GM19043 (cell line): ENCODE data around the gene STK24.

ENCODE experiments used
- ATAC-seq: cut with Tn5 transposase; IDR thresholded peaks from one replicate; pipeline ENCODE4 v1.9.1; 2021; ENCODE audit warnings: low read depth; ENCODE audit not compliant: unreplicated experiment

STK24 gene

DNA sequence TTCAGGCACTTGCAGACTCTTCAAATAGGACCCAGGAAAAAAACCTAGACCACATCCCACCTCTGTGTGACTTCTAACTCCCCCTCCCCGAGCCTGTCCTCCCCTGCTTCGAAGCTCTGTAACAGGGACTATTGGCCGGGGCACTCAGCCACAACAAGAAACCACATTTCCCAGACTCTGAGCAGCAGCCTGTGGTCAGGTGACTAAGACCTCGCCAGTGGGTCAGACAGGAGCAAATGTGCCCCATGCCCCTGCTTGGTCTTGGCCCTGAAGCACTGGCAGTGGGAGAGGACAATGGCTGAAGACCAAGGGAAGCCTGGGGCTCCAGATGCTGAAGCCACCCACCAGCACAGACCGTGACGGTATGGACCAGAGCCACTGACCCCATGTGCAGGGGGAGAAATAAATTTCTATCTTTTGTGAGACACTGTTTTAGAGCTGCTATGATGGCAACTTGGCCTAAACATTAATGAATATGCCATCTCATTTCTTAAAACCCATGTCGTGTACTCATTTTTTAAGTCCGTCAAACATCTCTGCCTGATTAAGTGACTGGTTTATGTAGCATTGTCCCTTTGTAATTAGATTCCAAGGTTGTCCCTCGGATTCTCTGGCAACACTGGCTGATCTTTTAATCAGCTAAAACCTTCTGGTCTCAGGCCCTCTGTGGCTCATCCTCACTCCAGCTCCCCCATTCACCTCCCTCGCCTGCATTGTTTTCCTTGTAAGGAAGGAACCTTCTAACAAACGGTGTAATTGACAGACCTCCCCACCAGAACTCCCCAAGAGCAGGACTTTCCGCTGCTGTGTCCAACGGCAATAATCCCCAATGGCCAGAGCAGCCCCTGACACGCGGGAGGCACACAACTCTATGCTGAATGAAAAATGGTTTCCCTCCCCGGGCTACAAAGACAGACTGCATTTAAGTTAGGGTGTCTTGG is 98.4 kb downstream of the STK24 start:
- ATAC-seq: peak; percentile 30

DNA sequence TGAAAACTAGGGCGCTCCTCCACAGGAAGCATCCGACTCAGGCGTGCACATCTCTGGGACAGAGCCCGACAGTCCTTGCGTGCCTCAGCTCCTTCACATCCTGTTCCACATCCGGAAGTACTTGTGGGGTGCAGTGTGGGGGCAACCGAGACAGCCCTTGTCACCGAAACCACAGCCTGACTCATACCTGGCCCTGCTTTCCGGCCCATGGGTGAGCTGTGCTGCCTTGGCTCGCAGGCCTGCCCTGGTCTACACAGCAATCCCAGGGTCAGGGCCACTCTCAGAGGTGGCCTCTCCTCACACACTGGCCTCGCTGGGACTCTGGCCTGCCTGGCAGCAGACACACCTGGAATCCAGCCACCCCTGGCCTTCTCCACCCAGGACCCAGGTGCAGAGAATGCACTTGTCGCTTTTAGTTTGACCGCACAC is 100.4 kb downstream of the STK24 start:
- ATAC-seq: peak; percentile 92

DNA sequence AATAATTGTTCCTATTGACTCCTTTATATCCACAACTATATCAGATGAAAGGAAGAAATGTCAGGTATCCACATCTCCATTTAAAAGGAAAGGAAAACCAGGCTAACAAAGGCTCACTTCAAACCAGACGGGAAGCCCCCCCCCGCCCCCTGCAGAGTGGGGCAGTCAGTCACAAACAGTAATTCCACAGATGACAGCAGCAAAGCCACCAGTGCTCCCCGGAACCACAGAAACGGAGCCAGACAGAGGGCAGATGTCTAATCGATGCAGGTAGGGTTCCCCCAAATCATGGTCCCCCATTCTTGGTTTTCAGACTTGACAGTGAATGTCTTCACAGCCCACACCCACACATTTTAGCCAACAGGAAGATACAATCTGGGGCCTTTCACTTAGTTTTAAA is 100.8 kb downstream of the STK24 start:
- ATAC-seq: peak; percentile 16

DNA sequence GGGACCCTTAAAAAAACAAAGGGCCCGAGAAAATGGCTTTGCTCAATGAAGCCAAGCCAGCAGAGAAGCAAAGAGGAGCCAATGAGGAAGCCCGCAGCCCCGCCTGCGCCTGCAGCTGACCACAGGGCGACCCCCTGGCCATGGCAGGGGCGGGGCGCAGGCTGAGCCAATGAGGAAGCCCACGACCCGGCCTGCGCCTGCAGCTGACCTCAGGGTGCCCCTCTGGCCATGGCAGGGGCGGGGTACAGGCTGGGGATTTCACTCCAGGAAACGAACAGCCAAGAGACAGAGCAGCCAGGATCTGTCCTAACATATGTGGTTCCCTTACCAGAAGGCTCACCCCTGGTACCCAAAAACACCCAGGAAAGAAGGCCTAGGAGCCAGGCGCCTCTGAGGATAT is 101.4 kb downstream of the STK24 start:
- ATAC-seq: no peak

DNA sequence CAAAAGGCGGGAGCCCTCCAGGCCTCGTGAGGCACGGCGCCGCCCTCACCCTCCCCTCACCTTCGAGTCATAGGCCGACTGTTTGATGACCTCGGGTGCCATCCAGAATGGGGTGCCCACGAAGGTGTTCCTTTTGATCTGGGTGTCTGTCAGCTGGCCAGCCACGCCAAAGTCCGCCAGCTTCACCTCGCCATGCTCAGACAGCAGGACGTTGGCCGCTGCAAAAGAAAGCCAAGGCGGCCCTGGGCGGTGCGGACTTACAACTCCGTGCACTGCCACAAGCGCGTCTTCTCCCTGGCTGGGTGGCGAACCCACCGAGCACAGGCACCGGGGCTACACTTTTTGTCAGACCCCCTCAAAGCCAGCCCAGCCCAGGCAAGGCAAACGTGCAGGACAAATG is 102.1 kb downstream of the STK24 start:
- ATAC-seq: no peak

DNA sequence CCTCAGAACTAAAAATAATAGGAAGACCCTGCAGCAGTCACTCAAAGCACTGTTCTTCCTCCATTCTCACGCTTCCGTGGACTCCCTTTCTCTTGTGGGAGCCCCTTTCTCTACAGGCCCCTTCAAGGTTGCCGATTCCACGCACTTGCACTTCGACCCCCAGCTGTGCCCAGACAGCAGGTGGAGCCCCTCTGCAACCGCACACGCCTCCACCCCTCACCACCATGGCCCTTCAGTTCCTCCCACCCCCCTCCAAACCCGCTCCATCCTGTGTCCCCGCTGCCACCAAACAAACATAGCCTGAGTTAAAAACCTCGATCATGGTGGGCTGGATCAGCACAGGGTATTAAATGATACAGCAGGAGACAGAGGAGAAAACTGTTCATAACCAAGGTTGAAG is 102.6 kb downstream of the STK24 start:
- ATAC-seq: no peak

DNA sequence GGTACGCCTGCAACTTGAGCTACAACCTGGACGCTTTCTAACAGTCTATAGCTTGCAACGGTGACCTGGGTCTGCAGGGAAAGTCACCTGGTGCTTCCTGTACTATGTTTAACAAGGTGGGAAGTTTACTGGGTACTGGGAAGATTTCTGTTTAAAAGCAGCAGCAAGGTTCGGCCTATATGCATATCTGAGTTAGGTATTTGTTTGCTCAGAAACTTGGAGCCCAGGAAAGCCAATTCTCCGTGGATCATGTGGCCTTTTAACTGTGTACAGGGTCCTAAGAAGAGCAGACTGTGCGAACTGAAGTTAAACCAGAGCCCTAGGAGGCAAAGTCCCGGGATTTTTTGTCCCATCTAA is 103.1 kb downstream of the STK24 start:
- ATAC-seq: no peak

DNA sequence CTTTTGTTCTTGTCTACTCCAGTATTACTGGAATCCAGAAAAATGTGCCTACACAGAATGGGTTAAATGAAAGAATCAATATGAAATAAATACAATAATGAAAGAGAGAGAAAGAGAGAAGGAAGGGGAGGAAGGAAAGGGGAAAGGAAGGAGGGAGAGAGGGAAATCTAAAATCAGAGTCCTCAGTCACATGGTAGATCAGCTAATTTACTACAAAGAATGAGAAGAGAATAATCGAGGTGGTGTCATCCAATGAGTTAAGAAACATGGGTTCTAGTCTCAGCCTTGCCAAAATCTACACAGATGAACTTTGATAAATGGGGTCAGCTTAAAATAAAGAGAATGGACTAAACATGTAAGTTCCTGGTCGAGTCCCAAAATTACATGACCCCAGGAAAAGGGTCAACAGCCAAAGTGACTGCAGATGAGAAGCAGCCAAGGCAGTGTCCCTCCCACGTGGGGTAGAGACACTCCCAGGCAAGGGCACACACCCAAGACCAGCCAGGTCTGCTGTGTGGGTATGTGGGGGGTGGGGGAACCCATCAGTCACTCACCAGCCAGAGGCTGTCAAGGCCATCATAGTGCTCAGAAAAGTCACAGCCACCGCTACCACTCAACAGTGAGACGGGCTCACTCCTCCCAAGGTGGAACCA is 103.6 kb downstream of the STK24 start:
- no peak for ATAC-seq

DNA sequence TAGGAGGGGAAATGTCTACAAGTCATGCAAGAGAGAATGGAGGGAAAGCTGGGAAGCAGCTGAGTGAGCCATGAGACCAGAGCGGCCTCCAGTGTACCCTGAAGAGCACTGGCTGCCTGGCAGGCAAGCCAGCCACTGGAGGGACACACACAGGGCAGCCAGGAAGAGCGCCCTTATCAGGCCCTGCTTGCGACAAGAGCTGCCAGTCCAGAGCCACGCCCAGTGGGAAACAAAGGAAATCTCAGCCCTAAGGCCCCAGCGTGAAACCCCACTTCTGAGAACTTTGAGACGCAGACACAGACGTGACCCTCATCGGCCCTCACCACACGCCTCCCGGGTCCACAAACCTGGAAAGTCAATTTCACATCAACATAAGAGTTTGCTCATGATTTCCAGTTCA is 105.0 kb downstream of the STK24 start:
- no peak for ATAC-seq

DNA sequence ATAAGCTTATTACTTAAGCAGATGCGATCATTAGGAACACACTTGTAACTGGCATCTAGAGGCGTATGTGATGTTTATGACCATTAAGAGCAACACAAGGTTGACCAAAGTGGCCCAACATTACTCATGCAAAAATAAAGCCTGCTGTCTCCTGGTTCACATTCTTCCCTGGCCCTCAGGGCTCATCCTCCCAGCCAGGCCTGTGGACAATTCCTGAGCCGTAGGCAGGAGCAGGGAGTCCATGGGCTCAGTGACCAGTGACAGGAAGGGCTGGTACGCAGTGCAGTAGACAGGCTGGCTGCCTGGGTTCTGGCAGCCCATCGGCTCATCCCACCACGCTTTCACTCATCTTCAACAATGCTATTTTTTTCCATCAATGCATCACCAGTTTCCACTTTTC is 106.0 kb downstream of the STK24 start:
- ATAC-seq: no peak

DNA sequence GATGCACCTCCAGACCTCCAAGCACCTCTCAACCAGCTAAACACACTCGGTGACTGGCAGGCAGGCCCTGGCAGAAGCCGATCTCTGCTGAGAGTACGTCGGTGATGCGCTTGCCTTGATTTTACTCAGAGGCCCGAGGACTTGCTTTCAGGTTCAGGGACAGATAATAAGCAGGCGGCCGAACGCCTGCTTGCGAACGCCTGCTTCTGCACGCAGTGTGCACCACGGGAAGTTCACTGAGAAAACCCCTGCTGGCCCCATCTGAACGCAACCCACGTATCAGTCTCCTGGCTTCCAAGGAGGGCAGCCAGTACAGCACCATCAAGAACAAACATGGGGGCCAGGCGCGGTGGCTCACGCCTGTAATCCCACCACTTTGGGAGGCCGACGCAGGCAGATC is 108.0 kb downstream of the STK24 start:
- no peak for ATAC-seq

DNA sequence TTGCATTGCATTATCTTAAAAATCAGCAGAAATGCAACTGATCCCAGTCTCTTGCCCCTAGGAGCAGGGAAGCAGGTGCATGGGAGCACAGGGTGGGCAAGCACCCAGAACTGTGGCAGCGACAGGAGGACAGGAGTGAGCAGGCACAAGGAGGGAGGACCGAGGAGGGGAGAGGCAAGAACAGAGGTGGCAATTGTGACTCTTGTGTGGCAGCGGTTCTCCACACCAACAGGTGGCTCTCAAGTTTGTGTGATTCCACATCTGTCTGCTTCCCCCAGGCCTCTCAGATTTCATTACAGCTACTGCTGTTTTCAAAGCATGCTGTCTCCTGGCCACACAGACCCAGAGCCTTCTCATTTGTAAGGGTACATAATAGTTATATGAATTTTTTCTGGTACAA is 108.5 kb downstream of the STK24 start:
- no peak for ATAC-seq

DNA sequence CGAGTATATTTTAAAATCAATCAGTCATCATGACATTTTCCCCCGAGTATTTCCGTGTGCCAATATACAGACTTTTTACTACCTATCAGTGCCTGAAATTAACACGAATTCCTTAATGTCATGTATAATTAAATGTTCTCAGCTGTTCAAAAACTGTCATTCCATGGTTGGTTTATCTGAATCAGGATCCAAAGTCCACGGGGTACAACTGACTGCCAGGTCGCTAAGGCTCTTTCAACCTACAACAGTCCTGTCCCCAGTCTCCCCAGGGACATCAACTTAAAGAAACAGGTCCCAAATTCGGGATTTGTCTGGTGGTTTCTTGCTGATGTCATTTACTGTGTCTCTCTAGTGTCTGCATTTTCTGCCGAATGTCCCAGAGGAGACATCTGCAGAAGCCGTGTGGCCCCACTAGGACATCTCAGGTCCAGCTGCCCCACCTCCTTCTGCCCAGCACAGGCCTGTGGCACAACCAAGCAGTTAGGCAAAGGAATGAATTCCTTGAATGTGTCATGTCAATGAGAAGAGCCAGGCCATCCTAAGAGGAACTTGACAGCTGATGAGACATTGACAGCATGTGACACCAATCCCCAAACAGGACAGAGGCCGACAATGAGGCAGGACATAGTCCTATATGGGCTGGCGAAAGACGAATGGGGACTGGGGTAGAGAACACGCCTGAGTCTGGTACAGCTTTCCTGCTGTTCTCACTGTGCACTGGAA is 109.5 kb downstream of the STK24 start:
- no peak for ATAC-seq

DNA sequence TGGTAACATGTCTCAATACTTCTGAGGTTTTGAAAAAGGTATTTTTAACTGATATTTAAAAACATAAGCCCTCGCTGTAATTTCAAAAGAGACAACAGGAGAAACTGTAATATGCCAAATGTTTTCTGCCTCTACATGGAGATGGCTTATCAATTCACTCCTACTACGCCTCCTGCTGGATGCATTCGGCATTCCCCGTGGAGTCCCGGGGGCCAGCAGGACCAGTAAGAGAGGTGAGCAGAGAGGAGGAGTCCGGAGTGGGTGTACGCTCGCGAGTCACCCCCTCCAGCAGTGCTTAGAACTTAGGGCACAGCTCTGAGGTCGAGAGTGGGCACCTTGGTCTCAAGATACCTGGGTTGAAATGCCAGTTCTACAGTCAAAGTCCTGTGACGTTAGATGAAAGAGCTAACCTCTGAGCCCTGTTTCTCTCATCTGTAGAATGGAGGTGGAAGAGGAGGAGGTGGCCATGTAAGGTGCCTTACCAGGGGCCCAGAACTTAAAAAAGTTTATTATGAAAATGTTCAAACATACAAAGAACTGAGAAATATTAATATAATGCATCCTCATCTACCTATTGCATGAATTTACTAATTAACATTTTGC is 110.2 kb downstream of the STK24 start:
- no peak for ATAC-seq

DNA sequence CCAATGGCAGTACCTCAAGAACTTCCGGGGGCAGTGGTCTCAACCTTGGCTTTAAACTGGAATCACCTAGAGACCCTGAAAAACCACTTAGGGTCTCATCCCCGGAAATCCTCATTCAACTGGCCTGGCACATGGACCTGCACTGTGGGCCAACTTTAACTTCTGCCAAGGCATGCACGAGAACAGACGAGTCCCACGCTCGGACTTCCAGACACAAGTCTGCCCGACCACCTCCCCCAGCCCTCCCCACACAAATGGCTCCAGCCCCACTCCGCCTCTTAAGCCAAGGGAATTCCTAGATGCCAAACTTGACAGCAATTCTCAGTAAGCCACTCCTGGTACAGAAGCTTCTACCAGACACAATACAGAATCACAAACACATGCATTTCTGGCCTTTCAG is 114.0 kb downstream of the STK24 start:
- no peak for ATAC-seq

DNA sequence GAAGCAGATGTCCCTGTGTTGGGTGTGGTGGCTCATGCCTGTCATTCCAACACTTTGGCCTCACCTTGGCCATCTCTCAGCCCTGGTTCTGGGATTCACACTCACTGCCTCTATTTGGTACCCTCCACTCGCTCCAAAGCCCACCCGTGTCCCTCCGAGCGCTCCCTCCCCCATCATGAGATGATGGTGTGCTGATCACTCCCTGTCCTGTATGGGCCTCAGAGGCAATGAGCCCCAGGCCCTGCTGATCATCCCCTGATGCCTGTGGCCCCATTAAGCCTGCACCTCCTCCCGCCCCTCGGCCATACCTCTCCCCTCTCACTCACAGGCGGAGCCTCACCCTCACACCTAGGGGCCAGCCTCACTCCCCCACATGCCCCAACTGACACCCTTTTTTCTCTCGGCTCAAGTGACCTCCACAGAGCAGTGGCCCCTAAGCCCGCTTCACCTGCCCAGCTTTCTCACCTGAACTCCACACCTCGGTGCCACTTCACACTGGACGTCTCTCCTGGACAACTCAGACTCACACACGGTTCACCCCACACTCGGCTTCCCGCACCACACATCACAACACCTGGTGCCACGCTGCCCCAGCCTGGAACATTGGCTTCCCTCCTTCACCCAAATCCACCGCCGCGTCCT is 114.5 kb downstream of the STK24 start:
- ATAC-seq: no peak

DNA sequence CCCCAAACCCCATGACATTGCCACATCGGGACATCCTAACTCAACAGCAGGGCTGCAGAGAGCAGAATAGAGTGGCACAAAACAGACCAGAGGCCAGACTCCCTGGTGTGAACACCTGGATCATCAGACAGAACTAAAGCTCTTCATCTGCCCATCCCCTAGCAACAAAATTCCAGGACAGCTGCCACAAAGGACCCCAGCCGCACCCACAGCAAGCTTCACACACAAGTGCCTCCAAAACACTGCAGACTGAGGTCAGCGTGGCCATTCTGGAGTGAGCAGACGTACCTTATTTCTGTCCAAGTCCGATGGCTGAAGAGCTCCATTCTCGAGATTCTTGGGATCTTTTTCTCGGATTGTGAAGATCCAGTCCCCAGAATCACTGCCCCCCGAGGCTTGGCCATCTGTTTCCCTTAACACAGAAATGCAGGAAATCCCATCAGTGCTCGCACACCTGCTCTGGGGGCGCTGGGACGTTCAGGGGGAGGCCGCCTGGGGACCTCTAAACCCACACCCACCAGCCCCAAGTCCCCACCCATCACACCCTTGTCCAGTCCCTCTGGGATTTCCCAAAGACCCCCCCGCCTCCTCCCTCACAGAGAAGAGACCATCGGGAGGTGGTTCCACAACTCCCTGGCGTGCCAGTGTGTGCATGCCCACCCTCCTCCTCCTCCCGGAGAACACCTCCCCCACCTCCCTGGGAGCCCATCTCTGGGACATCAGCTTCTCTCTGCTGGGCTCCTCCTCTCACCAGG is 115.2 kb downstream of the STK24 start:
- no peak for ATAC-seq

DNA sequence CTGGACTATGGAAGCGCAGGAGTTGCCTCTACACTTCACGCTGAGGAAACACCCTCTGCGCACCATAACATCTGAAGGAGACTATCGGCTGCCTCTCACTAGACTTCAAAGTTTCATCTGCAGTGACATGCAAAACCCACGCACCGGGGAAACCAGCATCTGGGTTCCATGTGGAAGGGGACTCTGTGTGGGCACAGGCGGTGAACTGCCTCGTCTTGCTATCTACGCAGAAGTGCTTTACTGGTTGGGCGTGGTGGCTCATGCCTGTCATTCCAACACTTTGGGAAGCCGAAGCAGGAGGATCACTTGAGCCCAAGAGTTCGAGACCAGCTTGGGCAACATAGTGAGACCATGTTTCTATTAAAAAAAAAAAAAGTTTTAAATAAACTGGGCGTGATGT is 116.4 kb downstream of the STK24 start:
- ATAC-seq: no peak

DNA sequence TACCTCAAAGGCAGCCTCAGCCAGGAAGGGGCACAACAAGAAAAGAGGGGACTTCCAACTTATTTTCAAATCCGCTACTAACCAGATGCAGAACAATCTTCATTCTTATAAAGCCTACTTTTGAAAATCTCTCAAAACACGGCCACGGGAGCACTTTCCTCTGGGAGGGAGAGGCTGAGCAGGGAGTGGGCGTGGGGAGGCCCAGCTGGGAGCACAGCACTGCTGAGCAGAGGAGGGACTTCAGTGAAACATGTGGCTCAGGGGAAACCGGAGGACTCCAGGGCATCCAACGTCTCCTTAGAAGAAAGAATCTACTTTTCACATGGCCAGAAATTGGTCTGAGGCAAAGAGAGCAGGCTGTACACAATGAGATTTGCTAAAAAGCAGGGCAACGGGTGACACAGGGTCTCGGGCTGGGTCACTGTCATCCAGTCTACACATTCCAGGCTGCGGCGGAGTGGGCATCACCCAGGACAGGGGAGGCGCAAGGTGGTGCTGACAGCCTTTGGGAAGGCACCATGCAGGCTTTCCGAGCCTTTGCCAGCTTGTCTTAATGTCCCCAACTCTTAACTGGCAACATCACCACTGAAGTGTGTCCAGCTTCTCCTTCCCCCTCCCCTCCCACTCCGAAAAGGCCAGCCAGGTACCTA is 117.1 kb downstream of the STK24 start:
- no peak for ATAC-seq
